ENCODE measurements around the gene ADIPOR2.

Gene ADIPOR2

GRCh38 chr12:1758376-1758775 lies 67.5 kb downstream of the ADIPOR2 start:
- Histone ChIP-seq H3K27me3 (ENCODE audit: insufficient read depth, insufficient read length) (no peaks in the 10 kb centered on the region), H3K9ac (ENCODE audit: insufficient read length, low read depth) (no peak overlapping the region), H3K9me3 (ENCODE audit: insufficient read depth, low read length) (no peaks in the 10 kb centered on the region), H3K4me1 (ENCODE audit: insufficient read depth, insufficient read length) (no peaks in the 10 kb centered on the region), H3K4me3 (ENCODE audit: insufficient read length, low read depth) (no peak overlapping the region), H3K36me3 (ENCODE audit: insufficient read depth, insufficient read length, low read length) (peaks cover 52% of the 10 kb centered on the region)
- TF ChIP-seq ZNF274 (IDR thresholded peaks at IDR 0.05; ENCODE audit: low read depth, low read length) (no peak), YY1 (IDR thresholded peaks at IDR 0.05; ENCODE audit: insufficient read depth, insufficient read length) (no peak), SUZ12 (IDR thresholded peaks at IDR 0.05; ENCODE audit: extremely low read depth, insufficient read depth, insufficient read length) (no peak)
- DNase-seq (ENCODE audit: low read depth, low spot score) = no peak

- no peak for DNase-seq (ENCODE audit: low read depth, low spot score)
- Histone ChIP-seq H3K9me3 (ENCODE audit: insufficient read depth, low read length) (no peaks in the 10 kb centered on the region), H3K9ac (ENCODE audit: insufficient read length, low read depth) (no peak overlapping the region), H3K4me1 (ENCODE audit: insufficient read depth, insufficient read length) (no peaks in the 10 kb centered on the region), H3K36me3 (ENCODE audit: insufficient read depth, insufficient read length, low read length) (peaks cover 50% of the 10 kb centered on the region), H3K27me3 (ENCODE audit: insufficient read depth, insufficient read length) (no peaks in the 10 kb centered on the region), H3K4me3 (ENCODE audit: insufficient read length, low read depth) (no peak overlapping the region)
- TF ChIP-seq YY1 (IDR thresholded peaks at IDR 0.05; ENCODE audit: insufficient read depth, insufficient read length) = no peak
Observed at GRCh38 chr12:1758887-1759286, 68.0 kb downstream of the ADIPOR2 start.

GRCh38 chr12:1760566-1761382 lies 69.9 kb downstream of the ADIPOR2 start:
- H3K27me3 ChIP-seq (ENCODE audit: insufficient read depth, insufficient read length) = no peaks in the 10 kb centered on the region
- TF ChIP-seq ZNF274 (IDR thresholded peaks at IDR 0.05; ENCODE audit: low read depth, low read length) = no peak
- no peak for TF ChIP-seq YY1 (IDR thresholded peaks at IDR 0.05; ENCODE audit: insufficient read depth, insufficient read length)
- no peak for TF ChIP-seq SUZ12 (IDR thresholded peaks at IDR 0.05; ENCODE audit: extremely low read depth, insufficient read depth, insufficient read length)

GRCh38 chr12:1761857-1762256 lies 71.0 kb downstream of the ADIPOR2 start:
- no peak for TF ChIP-seq YY1 (IDR thresholded peaks at IDR 0.05; ENCODE audit: insufficient read depth, insufficient read length)
- TF ChIP-seq ZNF274 (IDR thresholded peaks at IDR 0.05; ENCODE audit: low read depth, low read length) = no peak
- TF ChIP-seq SUZ12 (IDR thresholded peaks at IDR 0.05; ENCODE audit: extremely low read depth, insufficient read depth, insufficient read length) = no peak
- no peaks in the 10 kb centered on the region for H3K27me3 ChIP-seq (ENCODE audit: insufficient read depth, insufficient read length)
- H3K9ac ChIP-seq (ENCODE audit: insufficient read length, low read depth) = no peak overlapping the region
- H3K9me3 ChIP-seq (ENCODE audit: insufficient read depth, low read length) = no peaks in the 10 kb centered on the region
- H3K4me1 ChIP-seq (ENCODE audit: insufficient read depth, insufficient read length) = no peaks in the 10 kb centered on the region
- no peak for DNase-seq (ENCODE audit: low read depth, low spot score)
- H3K36me3 ChIP-seq (ENCODE audit: insufficient read depth, insufficient read length, low read length) = peaks cover 42% of the 10 kb centered on the region
- no peak overlapping the region for H3K4me3 ChIP-seq (ENCODE audit: insufficient read length, low read depth)

More at GRCh38 chr12:1760566-1761382, 69.9 kb downstream of the ADIPOR2 start:
- no peak overlapping the region for H3K9ac ChIP-seq (ENCODE audit: insufficient read length, low read depth)
- H3K36me3 ChIP-seq (ENCODE audit: insufficient read depth, insufficient read length, low read length) = peaks cover 40% of the 10 kb centered on the region
- no peak overlapping the region for H3K4me3 ChIP-seq (ENCODE audit: insufficient read length, low read depth)
- H3K4me1 ChIP-seq (ENCODE audit: insufficient read depth, insufficient read length) = no peaks in the 10 kb centered on the region
- H3K9me3 ChIP-seq (ENCODE audit: insufficient read depth, low read length) = no peaks in the 10 kb centered on the region
- DNase-seq (ENCODE audit: low read depth, low spot score) = no peak

- Histone ChIP-seq H3K4me1 (ENCODE audit: insufficient read depth, insufficient read length) (no peaks in the 10 kb centered on the region), H3K9me3 (ENCODE audit: insufficient read depth, low read length) (no peaks in the 10 kb centered on the region), H3K36me3 (ENCODE audit: insufficient read depth, insufficient read length, low read length) (peaks cover 29% of the 10 kb centered on the region), H3K4me3 (ENCODE audit: insufficient read length, low read depth) (no peak overlapping the region), H3K9ac (ENCODE audit: insufficient read length, low read depth) (no peak overlapping the region), H3K27me3 (ENCODE audit: insufficient read depth, insufficient read length) (no peaks in the 10 kb centered on the region)
- no peak for DNase-seq (ENCODE audit: low read depth, low spot score)
- no peak for TF ChIP-seq SUZ12 (IDR thresholded peaks at IDR 0.05; ENCODE audit: extremely low read depth, insufficient read depth, insufficient read length)
- TF ChIP-seq ZNF274 (IDR thresholded peaks at IDR 0.05; ENCODE audit: low read depth, low read length) = no peak
- TF ChIP-seq YY1 (IDR thresholded peaks at IDR 0.05; ENCODE audit: insufficient read depth, insufficient read length) = no peak
Observed at GRCh38 chr12:1763153-1763552, 72.3 kb downstream of the ADIPOR2 start.

GRCh38 chr12:1766110-1766509 lies 75.2 kb downstream of the ADIPOR2 start:
- H3K9ac ChIP-seq (ENCODE audit: insufficient read length, low read depth) = no peak overlapping the region
- no peak for DNase-seq (ENCODE audit: low read depth, low spot score)
- TF ChIP-seq SUZ12 (IDR thresholded peaks at IDR 0.05; ENCODE audit: extremely low read depth, insufficient read depth, insufficient read length) (no peak), ZNF274 (IDR thresholded peaks at IDR 0.05; ENCODE audit: low read depth, low read length) (no peak), YY1 (IDR thresholded peaks at IDR 0.05; ENCODE audit: insufficient read depth, insufficient read length) (no peak)
- no peaks in the 10 kb centered on the region for H3K27me3 ChIP-seq (ENCODE audit: insufficient read depth, insufficient read length)
- H3K4me1 ChIP-seq (ENCODE audit: insufficient read depth, insufficient read length) = no peaks in the 10 kb centered on the region
- no peak overlapping the region for H3K4me3 ChIP-seq (ENCODE audit: insufficient read length, low read depth)
- peaks cover 28% of the 10 kb centered on the region for H3K36me3 ChIP-seq (ENCODE audit: insufficient read depth, insufficient read length, low read length)
- H3K9me3 ChIP-seq (ENCODE audit: insufficient read depth, low read length) = no peaks in the 10 kb centered on the region

- Histone ChIP-seq H3K4me3 (ENCODE audit: insufficient read length, low read depth) (no peak overlapping the region), H3K4me1 (ENCODE audit: insufficient read depth, insufficient read length) (no peaks in the 10 kb centered on the region), H3K27me3 (ENCODE audit: insufficient read depth, insufficient read length) (no peaks in the 10 kb centered on the region), H3K9me3 (ENCODE audit: insufficient read depth, low read length) (no peaks in the 10 kb centered on the region), H3K9ac (ENCODE audit: insufficient read length, low read depth) (no peak overlapping the region), H3K36me3 (ENCODE audit: insufficient read depth, insufficient read length, low read length) (peaks cover 27% of the 10 kb centered on the region)
- DNase-seq (ENCODE audit: low read depth, low spot score) = no peak
- TF ChIP-seq YY1 (IDR thresholded peaks at IDR 0.05; ENCODE audit: insufficient read depth, insufficient read length) (no peak), ZNF274 (IDR thresholded peaks at IDR 0.05; ENCODE audit: low read depth, low read length) (no peak), SUZ12 (IDR thresholded peaks at IDR 0.05; ENCODE audit: extremely low read depth, insufficient read depth, insufficient read length) (no peak)
Observed at GRCh38 chr12:1767407-1768090, 76.7 kb downstream of the ADIPOR2 start.
